ENCODE measurements around the gene CLDN12. TPM values are rescaled to one million over a fixed set of nuclear protein-coding genes. Genes with fewer than 3 reads are reported as not detected.
A peak's percentile ranks its signal among the peaks of the same experiment; 100 is the strongest.

The CLDN12 gene
- total and polyA plus RNA-seq, 9 donors: 17.9 to 34.6 (median 29.4) TPM

DNA sequence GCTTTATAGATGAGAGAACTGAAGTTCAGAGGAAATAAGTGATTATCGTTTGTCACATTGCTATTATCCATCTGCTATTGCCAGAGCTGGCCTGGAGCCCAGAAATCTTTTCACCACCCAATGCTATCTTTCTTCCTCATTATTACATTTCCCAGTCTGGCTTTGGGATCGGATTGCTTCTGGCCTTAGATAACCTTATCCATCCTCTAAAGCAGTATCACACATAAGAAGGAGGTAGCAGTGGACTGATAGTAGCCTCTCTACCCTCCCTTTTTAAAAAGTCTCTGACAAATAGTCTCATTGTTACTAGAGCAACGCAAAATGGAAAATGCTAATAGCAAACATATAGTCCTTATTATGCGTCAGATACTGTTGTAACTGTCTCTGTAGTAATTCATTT is 1.3 kb upstream of the CLDN12 start:
- H3K4me3 ChIP-seq: no peak overlapping the region
- no peak for TF ChIP-seq EP300 (IDR thresholded peaks at IDR 0.05)
- no peak for TF ChIP-seq CTCF (IDR thresholded peaks at IDR 0.05)
- intact Hi-C loops (cut with DNase I): no loop called here
- no peak for DNase-seq
- H3K4me1 ChIP-seq (ENCODE audit: insufficient read depth): peaks cover 4% of the 10 kb centered on the region
- H3K27me3 ChIP-seq: no peaks in the 10 kb centered on the region
- no peaks in the 10 kb centered on the region for H3K36me3 ChIP-seq
- 11 to 20% (median 20%) methylated on average over 4 of the region's 4 CpGs for WGBS, 3 donors
- H3K27ac ChIP-seq: no peak overlapping the region
- H3K9me3 ChIP-seq: no peaks in the 10 kb centered on the region

DNA sequence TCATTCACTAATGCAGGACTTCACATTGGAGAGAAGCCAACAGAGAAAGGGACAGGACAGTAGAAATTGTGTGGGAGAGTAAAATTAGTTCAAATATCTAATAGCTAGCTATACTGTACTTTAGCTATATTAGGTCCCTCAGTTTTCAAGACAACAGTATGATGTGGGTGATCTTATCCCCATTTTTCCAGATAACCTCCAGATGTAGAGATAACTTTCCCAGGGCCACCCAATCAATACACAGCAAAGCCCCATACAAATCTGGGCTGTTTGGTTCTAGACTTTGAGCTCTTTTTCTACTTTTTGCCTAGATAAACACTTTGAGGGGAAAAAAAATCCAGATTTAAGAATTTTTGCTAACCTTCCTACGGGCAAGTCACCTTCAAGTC is 482 bp upstream of the CLDN12 start:
- Histone ChIP-seq H3K36me3 (no peaks in the 10 kb centered on the region), H3K4me3 (peak overlapping the region; percentile 74), H3K4me1 (ENCODE audit: insufficient read depth) (peaks cover 4% of the 10 kb centered on the region), H3K27ac (no peak overlapping the region), H3K9me3 (no peaks in the 10 kb centered on the region), H3K27me3 (no peaks in the 10 kb centered on the region)
- intact Hi-C loops (cut with DNase I): no loop called here
- TF ChIP-seq EP300 (IDR thresholded peaks at IDR 0.05) (no peak), CTCF (IDR thresholded peaks at IDR 0.05) (no peak), POLR2A (IDR thresholded peaks at IDR 0.05) (no peak)
- WGBS, 3 donors: 17 to 35% (median 22%) methylated on average over 1 of the region's 1 CpG
- DNase-seq: no peak

DNA sequence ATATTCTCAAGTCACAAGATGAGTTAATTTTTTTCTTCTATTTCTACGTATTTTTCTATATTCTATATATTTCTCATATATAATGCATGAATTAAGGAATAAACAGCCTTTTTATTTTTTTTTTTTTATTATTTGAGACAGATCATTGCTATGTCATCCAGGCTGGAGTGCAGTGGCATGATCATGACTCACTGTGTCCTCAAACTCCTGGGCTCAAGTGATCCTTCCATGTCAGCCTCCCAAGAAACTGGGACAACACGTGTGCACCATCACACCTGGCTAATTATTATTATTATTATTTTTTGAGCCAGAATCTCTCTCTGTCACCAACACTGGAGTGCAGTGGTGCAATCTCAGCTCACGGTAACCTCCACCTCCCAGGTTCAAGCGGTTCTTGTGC is 1.5 kb downstream of the CLDN12 start:
- Histone ChIP-seq H3K27me3 (no peaks in the 10 kb centered on the region), H3K4me1 (ENCODE audit: insufficient read depth) (peaks cover 5% of the 10 kb centered on the region), H3K4me3 (no peak overlapping the region), H3K9me3 (no peaks in the 10 kb centered on the region), H3K27ac (no peak overlapping the region), H3K36me3 (no peaks in the 10 kb centered on the region)
- intact Hi-C loops (cut with DNase I): no loop called here
- no peak for DNase-seq
- no peak for TF ChIP-seq EP300 (IDR thresholded peaks at IDR 0.05)
- TF ChIP-seq CTCF (IDR thresholded peaks at IDR 0.05): no peak
- TF ChIP-seq POLR2A (IDR thresholded peaks at IDR 0.05): no peak
- WGBS, 3 donors: 83 to 89% (median 86%) methylated on average over 4 of the region's 4 CpGs

DNA sequence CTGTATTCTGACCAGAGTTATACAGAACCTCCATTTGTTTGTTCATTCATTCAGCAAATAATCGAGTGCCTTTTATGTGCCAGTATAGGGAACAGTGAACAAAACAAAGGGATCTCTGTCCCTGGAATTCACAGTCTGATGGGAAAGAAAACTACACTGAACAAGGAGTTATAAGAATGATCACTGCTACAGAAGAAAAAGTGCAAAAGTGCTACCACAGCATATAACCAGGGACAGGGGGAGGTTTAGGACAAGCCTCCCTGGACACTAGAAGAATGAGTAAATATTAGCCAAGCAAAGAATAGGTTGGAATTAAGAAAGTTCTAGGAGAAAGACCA is 4.2 kb downstream of the CLDN12 start:
- WGBS, 3 donors: 78 to 91% (median 88%) methylated on average over 1 of the region's 1 CpG
- TF ChIP-seq EP300 (IDR thresholded peaks at IDR 0.05) (no peak), CTCF (IDR thresholded peaks at IDR 0.05) (no peak)
- no peaks in the 10 kb centered on the region for H3K27me3 ChIP-seq
- DNase-seq: no peak
- H3K27ac ChIP-seq: no peak overlapping the region
- intact Hi-C loops (cut with DNase I): no loop called here
- H3K9me3 ChIP-seq: no peaks in the 10 kb centered on the region
- H3K4me1 ChIP-seq (ENCODE audit: insufficient read depth): peaks cover 5% of the 10 kb centered on the region
- H3K4me3 ChIP-seq: no peak overlapping the region
- H3K36me3 ChIP-seq: no peaks in the 10 kb centered on the region

DNA sequence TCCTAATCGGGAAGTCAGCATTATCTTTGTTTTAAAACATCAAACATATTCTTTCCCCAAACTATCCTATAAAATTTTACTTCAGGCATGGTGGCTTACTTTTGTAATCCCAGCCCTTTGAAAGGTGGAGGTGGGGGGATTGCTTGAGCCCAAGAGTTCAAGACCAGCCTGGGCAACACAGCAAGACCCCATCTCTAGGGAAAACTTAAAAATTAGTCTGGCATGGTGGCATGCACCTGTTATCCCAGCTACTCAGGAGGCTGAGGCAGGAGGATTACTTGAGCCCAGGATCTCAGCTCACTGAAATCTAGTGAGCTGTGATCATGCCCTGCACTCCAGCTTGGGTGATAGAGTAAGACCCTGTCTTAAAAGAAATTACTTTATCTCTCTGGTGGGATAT is 4.9 kb downstream of the CLDN12 start:
- no peaks in the 10 kb centered on the region for H3K36me3 ChIP-seq
- H3K4me3 ChIP-seq: no peak overlapping the region
- no peak for TF ChIP-seq CTCF (IDR thresholded peaks at IDR 0.05)
- no peak for TF ChIP-seq EP300 (IDR thresholded peaks at IDR 0.05)
- no peak for TF ChIP-seq POLR2A (IDR thresholded peaks at IDR 0.05)
- intact Hi-C loops (cut with DNase I): no loop called here
- no peaks in the 10 kb centered on the region for H3K27me3 ChIP-seq
- no peak overlapping the region for H3K27ac ChIP-seq
- WGBS, 3 donors: 89 to 95% (median 93%) methylated on average over 1 of the region's 1 CpG
- H3K9me3 ChIP-seq: no peaks in the 10 kb centered on the region
- no peak for DNase-seq
- peaks cover 5% of the 10 kb centered on the region for H3K4me1 ChIP-seq (ENCODE audit: insufficient read depth)

All from ovary (tissue), 9 donors.